ENCODE results near the gene PCDHGA1.

PCDHGA1 gene

DNA sequence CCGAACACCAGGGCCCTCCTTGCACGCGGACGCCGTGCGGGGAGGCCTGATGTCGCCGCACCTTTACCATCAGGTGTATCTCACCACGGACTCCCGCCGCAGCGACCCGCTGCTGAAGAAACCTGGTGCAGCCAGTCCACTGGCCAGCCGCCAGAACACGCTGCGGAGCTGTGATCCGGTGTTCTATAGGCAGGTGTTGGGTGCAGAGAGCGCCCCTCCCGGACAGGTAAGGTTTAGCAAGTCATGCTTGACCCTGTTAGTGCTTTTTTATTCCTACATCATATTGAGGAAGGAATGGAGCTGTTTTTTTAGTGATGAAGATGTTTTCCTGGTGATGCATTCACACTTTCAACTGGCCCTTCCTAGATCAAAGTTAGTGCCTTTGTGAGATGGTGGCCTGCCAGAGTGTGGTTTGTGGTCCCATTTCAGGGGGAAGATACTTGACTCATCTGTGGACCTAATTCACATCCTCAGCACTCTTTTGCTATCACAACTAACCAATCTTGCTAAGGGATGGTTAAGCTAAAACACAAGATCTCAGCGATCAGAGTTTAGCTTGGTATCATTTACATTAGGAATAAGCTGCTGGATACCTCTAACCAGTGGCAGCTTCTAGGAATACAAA is 148.1 kb downstream of the PCDHGA1 start:
- H3K4me3 Mint-ChIP-seq = no peak overlapping the region
- peaks cover 78% of the 10 kb centered on the region for H3K27me3 Mint-ChIP-seq
- no peaks in the 10 kb centered on the region for H3K9me3 Mint-ChIP-seq
- no peaks in the 10 kb centered on the region for H3K36me3 Mint-ChIP-seq (ENCODE audit: low read depth)
- peaks cover 20% of the 10 kb centered on the region for H3K4me1 Mint-ChIP-seq (ENCODE audit: low read depth)
- H3K27ac Mint-ChIP-seq = no peak overlapping the region

DNA sequence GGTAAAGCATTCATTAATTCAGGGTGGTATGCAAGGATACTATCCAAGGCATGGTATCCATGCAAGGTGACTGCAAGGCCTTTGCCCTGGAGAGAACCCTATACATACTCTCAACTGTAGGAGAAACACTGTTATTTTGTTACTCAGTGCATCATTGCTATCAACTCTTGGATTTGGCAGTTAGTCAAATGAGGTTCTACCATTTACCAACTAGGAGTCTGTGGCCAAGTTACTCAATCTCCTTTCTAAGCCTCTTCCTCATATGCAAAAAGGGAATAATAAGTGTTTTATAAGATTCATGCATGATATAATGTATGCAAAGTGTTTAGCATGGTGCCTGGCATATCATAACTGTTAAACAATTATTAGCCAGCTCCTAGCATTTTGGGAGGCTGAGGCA is 149.5 kb downstream of the PCDHGA1 start:
- Mint-ChIP-seq H3K4me3 (no peak overlapping the region), H3K4me1 (ENCODE audit: low read depth) (peaks cover 22% of the 10 kb centered on the region), H3K27me3 (peaks cover 86% of the 10 kb centered on the region), H3K36me3 (ENCODE audit: low read depth) (no peaks in the 10 kb centered on the region), H3K27ac (no peak overlapping the region), H3K9me3 (no peaks in the 10 kb centered on the region)

DNA sequence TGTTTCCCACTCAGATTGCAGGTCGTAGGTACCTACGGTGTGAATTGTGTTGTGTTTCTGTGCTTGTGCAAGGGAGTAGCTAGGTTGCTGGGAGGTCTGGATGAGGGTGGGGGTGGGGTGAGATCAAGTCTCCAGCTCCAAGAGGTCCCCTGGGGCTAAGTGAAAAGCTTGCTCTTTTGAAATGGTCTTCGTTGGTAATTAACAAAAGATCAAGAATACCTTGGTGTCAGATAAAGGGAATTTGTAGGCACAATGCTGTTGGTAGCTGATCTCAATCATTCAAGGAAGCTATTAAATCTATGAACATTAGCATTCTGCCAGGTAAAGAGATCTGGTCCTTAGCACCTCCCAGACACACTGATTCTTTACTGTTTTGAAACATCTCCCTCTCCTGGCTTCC is 153.6 kb downstream of the PCDHGA1 start:
- Mint-ChIP-seq H3K4me1 (ENCODE audit: low read depth) (peaks cover 9% of the 10 kb centered on the region), H3K9me3 (no peaks in the 10 kb centered on the region), H3K36me3 (ENCODE audit: low read depth) (no peaks in the 10 kb centered on the region), H3K4me3 (no peak overlapping the region), H3K27me3 (peaks cover 86% of the 10 kb centered on the region), H3K27ac (no peak overlapping the region)

DNA sequence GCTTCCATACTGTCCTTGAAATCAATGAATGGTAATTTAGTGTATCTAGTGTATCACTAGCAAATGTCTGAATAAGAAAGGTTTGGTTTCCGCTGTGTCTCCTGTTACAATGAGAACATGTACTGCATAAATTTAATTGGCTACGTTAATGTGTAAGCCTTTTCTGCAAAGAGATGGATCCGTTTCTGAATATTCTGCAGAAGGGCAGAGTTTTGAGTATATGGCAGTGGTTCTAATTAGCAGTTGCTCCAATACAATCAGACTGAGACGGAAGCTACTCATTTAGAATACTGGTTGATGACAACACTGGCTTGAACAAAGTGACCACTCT is 154.0 kb downstream of the PCDHGA1 start:
- H3K4me1 Mint-ChIP-seq (ENCODE audit: low read depth) = peaks cover 9% of the 10 kb centered on the region
- H3K4me3 Mint-ChIP-seq = no peak overlapping the region
- H3K36me3 Mint-ChIP-seq (ENCODE audit: low read depth) = no peaks in the 10 kb centered on the region
- no peak overlapping the region for H3K27ac Mint-ChIP-seq
- H3K27me3 Mint-ChIP-seq = peaks cover 89% of the 10 kb centered on the region
- H3K9me3 Mint-ChIP-seq = no peaks in the 10 kb centered on the region

DNA sequence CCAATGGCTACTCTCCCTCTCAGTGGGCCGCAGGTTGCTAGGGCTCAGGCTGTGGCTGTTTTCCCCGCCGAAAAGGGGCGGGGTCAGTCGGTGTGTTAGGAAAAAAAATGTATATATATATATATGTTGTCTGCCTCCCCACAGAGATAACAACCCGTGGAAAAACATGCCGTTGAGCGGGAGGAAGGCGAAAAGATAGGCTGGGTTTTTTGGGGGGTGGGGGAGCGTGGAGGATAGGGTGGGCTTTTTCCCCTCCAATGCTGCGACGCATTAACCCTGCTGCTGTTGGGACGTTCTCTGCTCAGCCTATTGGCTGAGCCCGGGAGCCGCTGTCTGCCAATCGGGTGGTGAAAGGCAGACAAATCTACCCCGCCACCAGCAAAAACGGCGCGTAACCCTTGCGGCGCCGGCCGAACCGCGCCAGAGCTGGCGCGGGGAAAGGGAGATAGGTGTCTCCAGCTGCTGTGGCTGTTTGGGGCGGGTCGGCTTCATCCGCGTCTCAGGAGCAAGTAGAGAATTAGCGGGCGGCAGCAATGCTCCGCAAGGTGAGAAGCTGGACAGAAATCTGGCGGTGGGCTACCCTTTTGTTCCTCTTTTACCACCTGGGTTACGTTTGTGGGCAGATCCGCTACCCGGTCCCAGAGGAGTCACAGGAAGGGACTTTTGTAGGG is 154.5 kb downstream of the PCDHGA1 start, which contains the start of gene PCDHGC4:
TSS of gene PCDHGC4 (plus strand) at position 390 of the 671 bp plus-strand sequence. CDS start at position 534, 144 bp downstream.
- H3K36me3 Mint-ChIP-seq (ENCODE audit: low read depth) = no peaks in the 10 kb centered on the region
- peaks cover 9% of the 10 kb centered on the region for H3K4me1 Mint-ChIP-seq (ENCODE audit: low read depth)
- H3K27ac Mint-ChIP-seq = no peak within 1 kb of the TSS
- H3K9me3 Mint-ChIP-seq = no peaks in the 10 kb centered on the region
- H3K4me3 Mint-ChIP-seq = peak within 1 kb of the TSS; percentile 5
- H3K27me3 Mint-ChIP-seq = peaks cover 89% of the 10 kb centered on the region

DNA sequence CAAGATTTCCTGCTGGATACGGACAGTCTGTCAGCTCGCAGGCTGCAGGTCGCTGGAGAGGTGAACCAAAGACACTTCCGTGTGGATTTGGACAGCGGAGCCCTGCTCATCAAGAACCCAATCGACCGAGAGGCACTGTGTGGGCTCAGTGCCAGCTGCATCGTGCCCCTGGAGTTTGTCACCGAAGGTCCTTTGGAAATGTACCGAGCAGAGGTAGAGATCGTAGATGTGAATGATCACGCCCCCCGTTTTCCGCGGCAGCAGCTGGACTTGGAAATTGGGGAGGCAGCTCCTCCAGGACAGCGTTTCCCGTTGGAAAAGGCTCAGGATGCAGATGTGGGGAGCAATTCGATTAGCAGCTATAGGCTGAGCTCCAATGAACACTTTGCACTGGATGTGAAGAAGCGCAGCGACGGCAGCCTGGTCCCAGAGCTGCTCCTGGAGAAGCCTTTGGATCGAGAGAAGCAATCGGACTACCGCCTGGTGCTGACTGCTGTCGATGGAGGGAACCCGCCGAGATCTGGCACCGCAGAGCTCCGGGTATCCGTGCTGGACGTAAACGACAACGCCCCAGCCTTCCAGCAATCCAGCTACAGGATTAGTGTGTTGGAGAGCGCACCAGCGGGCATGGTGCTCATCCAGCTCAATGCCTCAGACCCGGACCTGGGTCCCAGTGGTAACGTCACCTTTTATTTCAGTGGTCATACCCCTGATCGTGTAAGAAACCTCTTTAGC is 155.2 kb downstream of the PCDHGA1 start:
- no peak overlapping the region for H3K27ac Mint-ChIP-seq
- no peaks in the 10 kb centered on the region for H3K9me3 Mint-ChIP-seq
- H3K4me1 Mint-ChIP-seq (ENCODE audit: low read depth) = peaks cover 9% of the 10 kb centered on the region
- H3K27me3 Mint-ChIP-seq = peaks cover 93% of the 10 kb centered on the region
- peak overlapping the region; percentile 5 for H3K4me3 Mint-ChIP-seq
- H3K36me3 Mint-ChIP-seq (ENCODE audit: low read depth) = no peaks in the 10 kb centered on the region

DNA sequence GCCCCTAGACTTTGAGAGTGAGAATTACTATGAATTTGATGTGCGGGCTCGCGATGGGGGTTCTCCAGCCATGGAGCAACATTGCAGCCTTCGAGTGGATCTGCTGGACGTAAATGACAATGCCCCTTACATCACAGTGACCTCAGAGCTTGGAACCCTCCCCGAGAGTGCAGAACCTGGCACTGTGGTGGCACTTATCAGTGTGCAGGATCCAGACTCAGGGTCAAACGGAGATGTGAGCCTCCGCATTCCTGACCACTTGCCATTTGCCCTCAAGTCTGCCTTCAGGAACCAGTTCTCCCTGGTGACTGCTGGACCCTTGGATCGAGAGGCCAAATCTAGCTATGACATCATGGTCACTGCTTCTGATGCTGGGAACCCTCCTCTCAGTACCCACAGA is 155.8 kb downstream of the PCDHGA1 start:
- no peak overlapping the region for H3K27ac Mint-ChIP-seq
- no peaks in the 10 kb centered on the region for H3K9me3 Mint-ChIP-seq
- H3K27me3 Mint-ChIP-seq = peaks cover 93% of the 10 kb centered on the region
- H3K36me3 Mint-ChIP-seq (ENCODE audit: low read depth) = no peaks in the 10 kb centered on the region
- H3K4me3 Mint-ChIP-seq = no peak overlapping the region
- peaks cover 9% of the 10 kb centered on the region for H3K4me1 Mint-ChIP-seq (ENCODE audit: low read depth)

DNA sequence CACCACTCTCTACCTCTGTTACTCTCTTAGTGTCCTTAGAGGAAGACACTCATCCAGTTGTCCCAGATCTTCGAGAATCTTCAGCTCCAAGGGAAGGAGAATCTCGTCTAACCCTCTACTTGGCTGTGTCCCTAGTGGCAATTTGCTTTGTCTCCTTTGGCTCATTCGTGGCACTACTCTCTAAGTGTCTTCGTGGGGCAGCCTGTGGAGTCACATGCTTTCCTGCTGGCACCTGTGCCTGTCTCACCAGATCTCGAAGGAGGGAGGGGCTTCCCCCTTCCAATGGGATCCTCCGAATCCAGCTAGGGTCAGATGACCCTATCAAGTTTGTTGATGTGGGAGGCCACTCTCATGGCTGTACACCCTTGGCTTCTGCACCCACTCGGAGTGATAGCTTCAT is 156.8 kb downstream of the PCDHGA1 start:
- H3K27ac Mint-ChIP-seq = no peak overlapping the region
- H3K4me1 Mint-ChIP-seq (ENCODE audit: low read depth) = peaks cover 13% of the 10 kb centered on the region
- H3K9me3 Mint-ChIP-seq = no peaks in the 10 kb centered on the region
- H3K4me3 Mint-ChIP-seq = no peak overlapping the region
- H3K36me3 Mint-ChIP-seq (ENCODE audit: low read depth) = no peaks in the 10 kb centered on the region
- H3K27me3 Mint-ChIP-seq = peaks cover 93% of the 10 kb centered on the region

DNA sequence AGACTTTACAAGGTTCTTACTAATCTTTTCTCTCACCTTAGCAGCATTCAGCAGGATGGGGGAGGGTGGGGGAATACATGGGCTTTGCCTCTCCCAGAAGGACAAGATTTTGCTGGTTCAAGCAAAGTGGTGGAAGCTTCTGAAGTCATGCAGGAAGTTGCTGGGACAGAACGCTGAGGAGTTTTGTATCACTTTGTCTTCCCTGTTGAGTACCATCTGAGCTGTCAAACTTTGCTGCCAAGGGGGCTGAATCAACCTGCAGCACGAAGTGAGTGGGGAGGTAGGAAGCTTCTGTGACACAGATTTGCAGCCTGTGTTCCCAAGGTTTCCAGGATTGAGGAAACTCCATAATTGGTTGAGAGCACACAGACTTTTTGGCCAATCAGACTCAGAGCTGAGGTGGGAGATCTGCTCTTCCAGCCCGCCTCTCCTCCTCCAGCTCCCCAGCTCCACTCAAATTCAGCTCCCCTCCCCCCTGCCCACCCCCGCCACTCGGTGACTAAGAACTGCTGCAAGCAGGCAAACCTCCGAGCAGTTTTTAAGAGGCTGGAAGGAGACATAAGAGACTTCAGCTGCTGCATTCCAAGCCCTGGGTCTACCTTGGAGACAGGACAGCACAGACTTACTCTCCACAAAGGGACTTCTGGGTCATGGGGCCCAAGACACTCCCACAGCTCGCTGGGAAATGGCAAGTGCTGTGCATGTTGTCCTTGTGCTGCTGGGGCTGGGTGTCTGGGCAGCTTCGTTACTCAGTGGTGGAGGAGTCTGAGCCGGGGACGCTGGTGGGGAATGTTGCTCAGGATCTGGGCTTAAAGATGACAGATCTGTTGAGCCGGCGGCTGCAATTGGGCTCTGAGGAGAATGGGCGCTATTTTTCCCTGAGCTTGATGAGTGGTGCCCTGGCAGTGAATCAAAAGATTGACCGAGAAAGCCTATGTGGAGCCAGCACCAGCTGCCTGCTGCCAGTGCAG is 158.6 kb downstream of the PCDHGA1 start, which contains the start of gene PCDHGC5:
TSS of gene PCDHGC5 (plus strand) at position 491 of the 971 bp plus-strand sequence. CDS start at position 651, 160 bp downstream.
- Mint-ChIP-seq H3K36me3 (ENCODE audit: low read depth) (no peaks in the 10 kb centered on the region), H3K4me1 (ENCODE audit: low read depth) (peaks cover 15% of the 10 kb centered on the region), H3K9me3 (no peaks in the 10 kb centered on the region), H3K27me3 (peaks cover 88% of the 10 kb centered on the region), H3K27ac (no peak within 1 kb of the TSS), H3K4me3 (no peak within 1 kb of the TSS)

DNA sequence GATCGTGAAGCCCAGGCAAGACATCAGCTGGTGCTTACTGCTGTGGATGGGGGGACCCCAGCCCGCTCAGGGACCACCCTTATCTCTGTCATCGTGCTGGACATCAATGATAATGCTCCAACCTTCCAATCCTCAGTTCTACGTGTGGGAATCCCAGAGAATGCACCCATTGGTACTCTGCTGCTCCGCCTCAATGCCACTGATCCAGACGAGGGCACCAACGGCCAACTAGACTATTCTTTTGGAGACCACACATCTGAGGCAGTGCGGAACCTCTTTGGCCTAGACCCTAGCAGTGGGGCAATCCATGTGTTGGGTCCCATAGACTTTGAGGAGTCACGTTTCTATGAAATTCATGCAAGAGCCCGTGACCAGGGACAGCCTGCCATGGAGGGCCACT is 159.5 kb downstream of the PCDHGA1 start:
- H3K9me3 Mint-ChIP-seq = no peaks in the 10 kb centered on the region
- H3K4me3 Mint-ChIP-seq = no peak overlapping the region
- peaks cover 12% of the 10 kb centered on the region for H3K4me1 Mint-ChIP-seq (ENCODE audit: low read depth)
- H3K27ac Mint-ChIP-seq = no peak overlapping the region
- H3K36me3 Mint-ChIP-seq (ENCODE audit: low read depth) = no peaks in the 10 kb centered on the region
- H3K27me3 Mint-ChIP-seq = peaks cover 87% of the 10 kb centered on the region

DNA sequence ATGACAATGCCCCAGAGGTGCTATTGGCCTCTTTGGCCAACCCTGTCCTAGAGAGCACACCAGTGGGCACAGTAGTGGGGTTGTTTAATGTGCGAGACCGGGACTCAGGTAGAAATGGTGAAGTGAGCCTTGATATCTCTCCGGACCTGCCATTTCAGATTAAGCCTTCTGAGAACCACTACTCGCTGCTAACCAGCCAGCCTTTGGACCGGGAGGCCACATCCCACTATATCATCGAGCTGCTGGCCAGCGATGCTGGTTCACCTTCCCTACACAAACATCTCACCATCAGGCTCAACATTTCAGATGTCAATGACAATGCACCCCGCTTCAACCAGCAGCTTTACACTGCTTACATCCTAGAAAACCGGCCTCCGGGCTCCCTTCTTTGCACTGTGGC is 160.0 kb downstream of the PCDHGA1 start:
- no peak overlapping the region for H3K27ac Mint-ChIP-seq

DNA sequence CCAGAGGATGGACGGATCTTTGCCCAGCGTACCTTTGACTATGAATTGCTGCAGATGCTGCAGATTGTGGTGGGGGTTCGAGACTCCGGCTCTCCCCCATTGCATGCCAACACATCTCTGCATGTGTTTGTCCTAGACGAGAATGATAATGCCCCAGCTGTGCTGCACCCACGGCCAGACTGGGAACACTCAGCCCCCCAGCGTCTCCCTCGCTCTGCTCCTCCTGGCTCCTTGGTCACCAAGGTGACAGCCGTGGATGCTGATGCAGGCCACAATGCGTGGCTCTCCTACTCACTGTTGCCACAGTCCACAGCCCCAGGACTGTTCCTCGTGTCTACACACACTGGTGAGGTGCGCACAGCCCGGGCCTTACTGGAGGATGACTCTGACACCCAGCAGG is 160.5 kb downstream of the PCDHGA1 start:
- Mint-ChIP-seq H3K9me3 (no peaks in the 10 kb centered on the region), H3K27ac (no peak overlapping the region), H3K4me3 (no peak overlapping the region), H3K4me1 (ENCODE audit: low read depth) (peaks cover 10% of the 10 kb centered on the region), H3K36me3 (ENCODE audit: low read depth) (no peaks in the 10 kb centered on the region), H3K27me3 (peaks cover 84% of the 10 kb centered on the region)

More for the DNA sequence above, 160.0 kb downstream of the PCDHGA1 start:
- Mint-ChIP-seq H3K27me3 (peaks cover 84% of the 10 kb centered on the region), H3K4me3 (no peak overlapping the region), H3K36me3 (ENCODE audit: low read depth) (no peaks in the 10 kb centered on the region), H3K9me3 (no peaks in the 10 kb centered on the region), H3K4me1 (ENCODE audit: low read depth) (peaks cover 8% of the 10 kb centered on the region)

DNA sequence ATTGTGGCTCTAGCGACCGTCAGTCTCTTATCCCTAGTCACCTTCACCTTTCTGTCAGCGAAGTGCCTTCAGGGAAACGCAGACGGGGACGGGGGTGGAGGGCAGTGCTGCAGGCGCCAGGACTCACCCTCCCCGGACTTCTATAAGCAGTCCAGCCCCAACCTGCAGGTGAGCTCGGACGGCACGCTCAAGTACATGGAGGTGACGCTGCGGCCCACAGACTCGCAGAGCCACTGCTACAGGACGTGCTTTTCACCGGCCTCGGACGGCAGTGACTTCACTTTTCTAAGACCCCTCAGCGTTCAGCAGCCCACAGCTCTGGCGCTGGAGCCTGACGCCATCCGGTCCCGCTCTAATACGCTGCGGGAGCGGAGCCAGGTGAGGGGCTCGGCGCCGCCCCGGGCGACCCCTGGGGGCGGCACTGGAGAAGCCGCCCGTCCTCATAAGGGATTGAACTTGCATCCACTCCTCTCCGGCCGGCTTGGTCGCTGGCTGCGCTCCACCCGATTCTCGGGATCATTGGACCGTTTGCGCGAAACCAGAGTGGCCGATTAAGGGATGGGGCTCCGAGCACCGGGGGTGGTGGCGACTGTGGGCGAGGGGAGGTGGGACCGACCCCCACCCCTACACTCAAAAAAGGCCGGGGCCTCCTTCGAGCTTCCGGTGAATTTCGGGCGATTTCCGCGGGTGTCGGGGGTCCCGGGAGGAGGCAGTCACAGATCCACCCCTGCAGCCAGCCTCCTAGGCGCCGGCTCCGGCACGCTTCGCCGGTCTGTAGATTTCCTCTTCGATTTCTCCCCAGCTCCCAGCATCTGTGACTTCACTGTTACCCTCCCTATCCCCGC is 161.2 kb downstream of the PCDHGA1 start:
- Mint-ChIP-seq H3K36me3 (ENCODE audit: low read depth) (no peaks in the 10 kb centered on the region), H3K4me3 (peak overlapping the region; percentile 71), H3K27me3 (peaks cover 78% of the 10 kb centered on the region), H3K9me3 (no peaks in the 10 kb centered on the region), H3K27ac (no peak overlapping the region), H3K4me1 (ENCODE audit: low read depth) (peaks cover 11% of the 10 kb centered on the region)
